Thyroid gland (tissue), 4 donors: ENCODE data around the gene FAM24B.
"Not testable (repeated sequence)": the region's sequence is repeated elsewhere in the genome, so short reads cannot be mapped to it uniquely, and the experiment has no call there.

Experiments used
- CTCF ChIP-seq, 6 experiments: fragments of 200-600 bp in 3 of 6; fragments of 450-650 bp in 3 of 6; sonication (generic) in 3 of 6; IDR thresholded peaks; one replicate each; pipeline ENCODE4 v1.5.1; 2016 to 2019; ENCODE audit warnings: antibody characterized with exemption in 6 of 6, mild to moderate bottlenecking in 2 of 6, inconsistent platforms in 1 of 6, moderate library complexity in 1 of 6
- POLR2A ChIP-seq, 2 donors: fragments of 450-650 bp; IDR thresholded peaks; one replicate each; pipeline ENCODE4 v1.6.1; 2017; ENCODE audit warnings: antibody characterized with exemption in 2 of 2, mild to moderate bottlenecking in 2 of 2, moderate library complexity in 1 of 2

- TF ChIP-seq CTCF, POLR2A (IDR thresholded peaks at IDR 0.05): not testable (repeated sequence)
Observed at GRCh38 chr10:122858042-122858441, 21.3 kb downstream of the FAM24B start.
